ENCODE data around the gene MBD6. TPM values are rescaled to one million over a fixed set of nuclear protein-coding genes. Genes with fewer than 3 reads are reported as not detected.

Gene MBD6
- total RNA-seq, 2 experiments from 2014 or later: 23.9 to 110 TPM

DNA sequence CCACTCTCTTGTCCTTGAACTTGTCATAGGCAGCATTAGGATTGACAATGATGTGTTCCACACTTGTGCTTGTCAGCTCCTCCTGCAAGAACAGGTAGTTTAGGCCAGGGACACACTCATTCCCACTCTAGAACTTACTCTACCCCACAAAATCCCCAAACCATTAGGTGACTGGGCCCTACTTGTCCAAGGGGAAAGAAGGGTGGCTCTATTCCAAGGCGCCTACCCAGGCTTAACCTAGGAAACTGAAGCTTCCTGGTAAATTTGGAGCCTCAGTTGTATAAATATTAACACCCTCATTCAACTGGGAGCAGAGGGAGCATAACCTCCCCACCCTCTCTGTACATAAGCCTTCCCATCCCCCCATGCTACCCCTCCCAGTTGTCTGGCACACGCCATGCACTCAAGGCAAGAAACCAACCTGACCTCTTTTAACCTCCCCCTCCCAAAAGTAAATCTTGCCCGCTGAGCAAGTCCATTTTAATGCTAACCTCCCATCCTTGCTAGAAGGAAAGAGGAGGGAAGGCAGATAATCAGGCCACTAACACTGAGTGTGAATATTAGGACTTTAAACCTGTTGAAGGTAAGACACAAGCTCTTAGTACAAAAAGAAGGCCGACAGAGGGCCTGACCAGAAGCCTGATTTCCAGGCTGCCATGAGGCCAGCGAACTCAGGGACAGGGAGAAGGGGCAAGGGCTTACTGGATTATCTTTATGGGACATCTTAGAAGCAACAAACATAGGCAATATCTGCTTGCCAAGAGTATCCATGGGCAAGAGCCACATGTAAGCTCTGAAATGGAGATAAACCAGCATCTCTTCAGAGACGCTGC, 13.4 kb downstream of the MBD6 start:
- no peak for DNase-seq (ENCODE audit: low spot score)
- ChIA-PET CTCF (ENCODE audit: unreplicated experiment) (no interaction called here), POLR2A (interaction anchor here (0.6 kb wide), 2 partner anchors 42 to 127 kb away, joined by 3 to 7 read pairs; no protein-coding TSS in a partner anchor)
- BruUV-seq (replicated peaks): no TSS peak
- H2AFZ ChIP-seq (ENCODE audit: low read length): no peak overlapping the region
- H3K9me3 ChIP-seq (ENCODE audit: low read length): no peaks in the 10 kb centered on the region
- H3K4me1 ChIP-seq (ENCODE audit: insufficient read depth, low read length, poor library complexity, severe bottlenecking): peaks cover 6% of the 10 kb centered on the region
- no peak overlapping the region for H3K4me3 ChIP-seq (ENCODE audit: low read depth, low read length, poor library complexity, severe bottlenecking)
- H4K20me1 ChIP-seq (ENCODE audit: insufficient read depth, low read length): no peaks in the 10 kb centered on the region
- no peaks in the 10 kb centered on the region for H3K79me2 ChIP-seq (ENCODE audit: insufficient read depth, low read depth, low read length)
- intact Hi-C loops (cut with micrococcal nuclease; ENCODE audit: unreplicated experiment): no loop called here
- H3K9me2 ChIP-seq (ENCODE audit: insufficient read depth, low read length): no peaks in the 10 kb centered on the region
- TF ChIP-seq EZH2phosphoT487 (IDR thresholded peaks at IDR 0.05; ENCODE audit: borderline replicate concordance, low read depth, low read length): no peak
- TF ChIP-seq, protein P1, sequence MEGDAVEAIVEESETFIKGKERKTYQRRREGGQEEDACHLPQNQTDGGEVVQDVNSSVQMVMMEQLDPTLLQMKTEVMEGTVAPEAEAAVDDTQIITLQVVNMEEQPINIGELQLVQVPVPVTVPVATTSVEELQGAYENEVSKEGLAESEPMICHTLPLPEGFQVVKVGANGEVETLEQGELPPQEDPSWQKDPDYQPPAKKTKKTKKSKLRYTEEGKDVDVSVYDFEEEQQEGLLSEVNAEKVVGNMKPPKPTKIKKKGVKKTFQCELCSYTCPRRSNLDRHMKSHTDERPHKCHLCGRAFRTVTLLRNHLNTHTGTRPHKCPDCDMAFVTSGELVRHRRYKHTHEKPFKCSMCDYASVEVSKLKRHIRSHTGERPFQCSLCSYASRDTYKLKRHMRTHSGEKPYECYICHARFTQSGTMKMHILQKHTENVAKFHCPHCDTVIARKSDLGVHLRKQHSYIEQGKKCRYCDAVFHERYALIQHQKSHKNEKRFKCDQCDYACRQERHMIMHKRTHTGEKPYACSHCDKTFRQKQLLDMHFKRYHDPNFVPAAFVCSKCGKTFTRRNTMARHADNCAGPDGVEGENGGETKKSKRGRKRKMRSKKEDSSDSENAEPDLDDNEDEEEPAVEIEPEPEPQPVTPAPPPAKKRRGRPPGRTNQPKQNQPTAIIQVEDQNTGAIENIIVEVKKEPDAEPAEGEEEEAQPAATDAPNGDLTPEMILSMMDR (conservative IDR thresholded peaks at IDR 0.05; ENCODE audit: low read length): no peak
- H3K36me3 ChIP-seq (ENCODE audit: insufficient read depth, low read length): peaks cover 85% of the 10 kb centered on the region
- no peak overlapping the region for H3K4me2 ChIP-seq (ENCODE audit: low read length)
- no peak overlapping the region for H3K27ac ChIP-seq (ENCODE audit: low read depth, low read length, poor library complexity, severe bottlenecking)

DNA sequence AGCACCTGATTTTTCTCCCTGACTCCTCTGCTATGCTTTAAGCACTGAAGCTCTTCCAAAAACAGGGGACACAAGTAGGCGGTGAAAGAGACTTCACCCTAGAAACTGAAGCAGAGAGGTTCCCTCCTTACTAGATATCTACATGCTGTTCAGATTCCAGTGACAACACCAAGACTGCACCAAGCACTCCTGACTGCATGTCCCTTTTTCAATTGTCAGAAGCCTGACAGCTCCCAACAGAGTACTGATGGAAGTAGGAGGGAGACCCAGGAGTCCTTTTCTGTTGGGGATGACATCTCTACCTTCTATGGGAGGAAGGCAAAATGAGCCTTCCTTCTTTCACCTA, 13.9 kb downstream of the MBD6 start:
- H3K79me2 ChIP-seq (ENCODE audit: insufficient read depth, low read depth, low read length): no peaks in the 10 kb centered on the region
- H3K9me2 ChIP-seq (ENCODE audit: insufficient read depth, low read length): no peaks in the 10 kb centered on the region
- DNase-seq (ENCODE audit: low spot score): no peak
- peaks cover 85% of the 10 kb centered on the region for H3K36me3 ChIP-seq (ENCODE audit: insufficient read depth, low read length)
- H3K4me2 ChIP-seq (ENCODE audit: low read length): no peak overlapping the region
- intact Hi-C loops (cut with micrococcal nuclease; ENCODE audit: unreplicated experiment): no loop called here
- ChIA-PET POLR2A (interaction anchor here (0.6 kb wide), 1 partner anchor 15 kb away, joined by 6 read pairs; no protein-coding TSS in a partner anchor), CTCF (ENCODE audit: unreplicated experiment) (no interaction called here)
- H3K4me1 ChIP-seq (ENCODE audit: insufficient read depth, low read length, poor library complexity, severe bottlenecking): peaks cover 6% of the 10 kb centered on the region
- H4K20me1 ChIP-seq (ENCODE audit: insufficient read depth, low read length): no peaks in the 10 kb centered on the region
- BruUV-seq (replicated peaks): no TSS peak
- no peaks in the 10 kb centered on the region for H3K9me3 ChIP-seq (ENCODE audit: low read length)
- no peak for TF ChIP-seq EZH2phosphoT487 (IDR thresholded peaks at IDR 0.05; ENCODE audit: borderline replicate concordance, low read depth, low read length)
- TF ChIP-seq, protein P1 (conservative IDR thresholded peaks at IDR 0.05; ENCODE audit: low read length): no peak
- H3K27ac ChIP-seq (ENCODE audit: low read depth, low read length, poor library complexity, severe bottlenecking): no peak overlapping the region
- no peak overlapping the region for H3K4me3 ChIP-seq (ENCODE audit: low read depth, low read length, poor library complexity, severe bottlenecking)
- no peak overlapping the region for H2AFZ ChIP-seq (ENCODE audit: low read length)

DNA sequence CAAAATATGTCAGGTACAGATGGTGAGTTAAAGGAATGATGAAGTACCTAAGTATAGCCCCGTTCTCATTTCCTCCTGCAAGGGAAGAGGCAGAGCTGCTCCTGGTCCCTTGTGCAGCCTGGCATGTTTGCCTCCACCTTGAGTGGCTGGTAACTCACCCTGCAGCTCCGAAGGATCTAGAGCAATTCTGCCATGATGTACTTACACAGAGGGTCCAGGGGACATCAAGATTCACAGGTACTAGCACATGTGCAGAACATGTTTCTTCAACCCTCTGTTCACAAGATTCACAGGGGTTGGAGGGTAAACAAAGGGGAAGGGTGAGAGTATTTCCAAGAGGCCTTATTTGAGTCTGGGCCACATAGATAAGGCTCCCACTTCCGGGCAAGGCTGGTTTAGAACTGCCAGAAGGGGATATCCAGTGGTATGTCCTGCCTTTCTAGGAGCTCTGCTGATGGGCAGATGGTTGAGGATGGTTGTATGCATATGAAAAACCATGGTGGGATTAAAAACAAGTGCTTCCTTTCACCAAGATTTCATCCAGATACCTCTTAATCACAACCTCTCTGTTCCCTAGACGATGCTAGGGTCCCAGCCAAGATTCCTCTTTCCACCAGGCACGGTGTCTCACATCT, 16.6 kb downstream of the MBD6 start:
- Histone ChIP-seq H3K4me2 (ENCODE audit: low read length) (no peak overlapping the region), H2AFZ (ENCODE audit: low read length) (no peak overlapping the region), H3K9me2 (ENCODE audit: insufficient read depth, low read length) (no peaks in the 10 kb centered on the region), H3K27ac (ENCODE audit: low read depth, low read length, poor library complexity, severe bottlenecking) (no peak overlapping the region), H3K36me3 (ENCODE audit: insufficient read depth, low read length) (peaks cover 61% of the 10 kb centered on the region), H3K4me1 (ENCODE audit: insufficient read depth, low read length, poor library complexity, severe bottlenecking) (peaks cover 12% of the 10 kb centered on the region), H3K4me3 (ENCODE audit: low read depth, low read length, poor library complexity, severe bottlenecking) (no peak overlapping the region), H4K20me1 (ENCODE audit: insufficient read depth, low read length) (no peaks in the 10 kb centered on the region), H3K9me3 (ENCODE audit: low read length) (no peaks in the 10 kb centered on the region), H3K79me2 (ENCODE audit: insufficient read depth, low read depth, low read length) (no peaks in the 10 kb centered on the region)
- CTCF ChIA-PET (ENCODE audit: unreplicated experiment): no interaction called here
- POLR2A ChIA-PET: interaction anchor here (0.5 to 0.6 kb wide), 2 partner anchors 74 to 88 kb away, joined by 3 to 4 read pairs; no protein-coding TSS in a partner anchor
- intact Hi-C loops (cut with micrococcal nuclease; ENCODE audit: unreplicated experiment): no loop called here
- BruUV-seq (replicated peaks): no TSS peak
- TF ChIP-seq, protein P1 (conservative IDR thresholded peaks at IDR 0.05; ENCODE audit: low read length): no peak
- TF ChIP-seq EZH2phosphoT487 (IDR thresholded peaks at IDR 0.05; ENCODE audit: borderline replicate concordance, low read depth, low read length): no peak
- DNase-seq (ENCODE audit: low spot score): no peak

Measured in OCI-LY7 (cell line).